NT2/D1 (cell line): ENCODE data around the gene VTI1A.
"Not testable (repeated sequence)": the region's sequence is repeated elsewhere in the genome, so short reads cannot be mapped to it uniquely, and the experiment has no call there.

Source experiments
- DNase-seq: peaks from one replicate; pipeline ENCODE4 v3.0.0-alpha.2; 2011; ENCODE audit warnings: low read depth, low spot score
- H3K27me3 ChIP-seq: 2 replicates; pipeline ENCODE4 v1.6.0; 2011; ENCODE audit warnings: mild to moderate bottlenecking; ENCODE audit not compliant: insufficient read length, insufficient read depth
- H3K36me3 ChIP-seq: 2 replicates; pipeline ENCODE4 v1.6.1; 2011; ENCODE audit warnings: mild to moderate bottlenecking, low read length, mixed read lengths; ENCODE audit not compliant: insufficient read depth, insufficient read length
- H3K4me1 ChIP-seq: 2 replicates; pipeline ENCODE4 v1.5.1; 2011; ENCODE audit not compliant: insufficient read depth, insufficient read length
- H3K4me3 ChIP-seq: 2 replicates; pipeline ENCODE4 v1.5.1; 2011; ENCODE audit warnings: low read depth; ENCODE audit not compliant: insufficient read length
- H3K9ac ChIP-seq: 2 replicates; pipeline ENCODE4 v1.6.0; 2011; ENCODE audit warnings: low read depth; ENCODE audit not compliant: insufficient read length
- H3K9me3 ChIP-seq: 2 replicates; pipeline ENCODE4 v1.5.1; 2011; ENCODE audit warnings: mild to moderate bottlenecking, low read length; ENCODE audit not compliant: insufficient read depth
- SUZ12 ChIP-seq: IDR thresholded peaks from 2 replicates; pipeline ENCODE4 v1.6.1; 2011; ENCODE audit not compliant: insufficient read length, insufficient read depth; ENCODE audit errors: extremely low read depth
- YY1 ChIP-seq: IDR thresholded peaks from 2 replicates; pipeline ENCODE4 v1.6.1; 2011; ENCODE audit not compliant: insufficient read length, insufficient read depth
- ZNF274 ChIP-seq: IDR thresholded peaks from 2 replicates; pipeline ENCODE4 v1.6.1; 2011; ENCODE audit warnings: mild to moderate bottlenecking, low read depth, low read length

The VTI1A gene

GRCh38 chr10:112454910-112455779 is 8.1 kb downstream of the VTI1A start:
- Histone ChIP-seq H3K4me3 (no peak overlapping the region), H3K9me3 (no peaks in the 10 kb centered on the region), H3K4me1 (no peaks in the 10 kb centered on the region), H3K36me3 (no peaks in the 10 kb centered on the region), H3K9ac (no peak overlapping the region), H3K27me3 (no peaks in the 10 kb centered on the region)
- DNase-seq: no peak
- TF ChIP-seq YY1 (no peak), ZNF274 (no peak), SUZ12 (no peak)

GRCh38 chr10:112456533-112456932 is 9.5 kb downstream of the VTI1A start:
- H3K4me1 ChIP-seq: no peaks in the 10 kb centered on the region
- no peaks in the 10 kb centered on the region for H3K27me3 ChIP-seq
- H3K4me3 ChIP-seq: no peak overlapping the region
- H3K9me3 ChIP-seq: no peaks in the 10 kb centered on the region
- no peak for DNase-seq
- peaks cover 9% of the 10 kb centered on the region for H3K36me3 ChIP-seq
- TF ChIP-seq SUZ12 (no peak), ZNF274 (no peak), YY1 (no peak)
- H3K9ac ChIP-seq: no peak overlapping the region

GRCh38 chr10:112460366-112460765 is 13.4 kb downstream of the VTI1A start:
- H3K27me3 ChIP-seq: no peaks in the 10 kb centered on the region
- H3K9me3 ChIP-seq: peaks cover 6% of the 10 kb centered on the region; the same call in 1 of the 2 replicates
- DNase-seq: no peak
- H3K36me3 ChIP-seq: peaks cover 22% of the 10 kb centered on the region
- H3K9ac ChIP-seq: no peak overlapping the region
- no peak for TF ChIP-seq ZNF274
- TF ChIP-seq YY1: no peak
- no peak overlapping the region for H3K4me3 ChIP-seq
- H3K4me1 ChIP-seq: no peaks in the 10 kb centered on the region

GRCh38 chr10:112461029-112461887 is 14.2 kb downstream of the VTI1A start:
- H3K4me1 ChIP-seq: no peaks in the 10 kb centered on the region
- H3K27me3 ChIP-seq: no peaks in the 10 kb centered on the region
- no peak for DNase-seq
- peaks cover 6% of the 10 kb centered on the region; the same call in 1 of the 2 replicates for H3K9me3 ChIP-seq
- H3K9ac ChIP-seq: no peak overlapping the region
- TF ChIP-seq YY1 (no peak), ZNF274 (no peak), SUZ12 (no peak)
- H3K4me3 ChIP-seq: no peak overlapping the region
- H3K36me3 ChIP-seq: peaks cover 30% of the 10 kb centered on the region

GRCh38 chr10:112464074-112464473 is 17.1 kb downstream of the VTI1A start:
- not testable (repeated sequence) for DNase-seq, H3K4me1 ChIP-seq, H3K27me3 ChIP-seq, H3K9me3 ChIP-seq, H3K9ac ChIP-seq, H3K4me3 ChIP-seq
- H3K36me3 ChIP-seq: peaks cover 33% of the 10 kb centered on the region

GRCh38 chr10:112465299-112465883 is 18.4 kb downstream of the VTI1A start:
- no peak for TF ChIP-seq YY1
- TF ChIP-seq SUZ12: no peak
- TF ChIP-seq ZNF274: no peak
- peaks cover 6% of the 10 kb centered on the region; the same call in 1 of the 2 replicates for H3K9me3 ChIP-seq
- H3K27me3 ChIP-seq: no peaks in the 10 kb centered on the region
- peaks cover 33% of the 10 kb centered on the region for H3K36me3 ChIP-seq
- no peak overlapping the region for H3K4me3 ChIP-seq
- no peaks in the 10 kb centered on the region for H3K4me1 ChIP-seq
- no peak overlapping the region for H3K9ac ChIP-seq
- no peak for DNase-seq

- Histone ChIP-seq H3K36me3 (peaks cover 24% of the 10 kb centered on the region), H3K9me3 (peaks cover 6% of the 10 kb centered on the region; the same call in 1 of the 2 replicates), H3K9ac (no peak overlapping the region), H3K4me3 (no peak overlapping the region), H3K27me3 (no peaks in the 10 kb centered on the region), H3K4me1 (no peaks in the 10 kb centered on the region)
- TF ChIP-seq YY1 (no peak), ZNF274 (no peak), SUZ12 (no peak)
- no peak for DNase-seq
These were observed 19.8 kb downstream of the VTI1A start for GRCh38 chr10:112466802-112467201.
